Ascending aorta (tissue), 2 donors: ENCODE data around the gene NEK10. TPM values are rescaled to one million over a fixed set of nuclear protein-coding genes. Genes with fewer than 3 reads are reported as not detected.

Experiments
- DNase-seq, 2 donors: peaks; one replicate each; pipeline ENCODE4 v3.0.0-alpha.2; 2019; ENCODE audit warnings: low spot score in 2 of 2
- H3K27ac ChIP-seq, 2 donors: fragments of 200-600 bp; sonication (generic); one replicate each; pipeline ENCODE4 v1.5.1; 2016 to 2017; ENCODE audit warnings: mild to moderate bottlenecking in 1 of 2
- H3K27me3 ChIP-seq: fragments of 200-600 bp; sonication (generic); one replicate; pipeline ENCODE4 v1.5.1; 2017
- H3K36me3 ChIP-seq, 2 donors: fragments of 200-600 bp; sonication (generic); one replicate each; pipeline ENCODE4 v1.5.1; 2016
- H3K4me1 ChIP-seq, 2 donors: fragments of 200-600 bp; sonication (generic); one replicate each; pipeline ENCODE4 v1.5.1; 2016 to 2017; ENCODE audit warnings: mild to moderate bottlenecking in 1 of 2
- H3K4me3 ChIP-seq, 2 donors: fragments of 200-600 bp; sonication (generic); one replicate each; pipeline ENCODE4 v1.5.1; 2016 to 2017; ENCODE audit warnings: mild to moderate bottlenecking in 1 of 2
- H3K9me3 ChIP-seq, 2 donors: fragments of 200-600 bp; sonication (generic); one replicate each; pipeline ENCODE4 v1.5.1; 2016
- intact Hi-C: fragments of 100-400 bp; cut with DNase I; formaldehyde crosslinking; loops from one replicate; pipeline ENCODE4 v1.15.1; 2023
- total RNA-seq: library from RNA; depleted of rRNA; stranded (reverse); fragments of >200 nt; gene quantifications from one replicate; pipeline ENCODE4 v1.1.0, GENCODE V29; 2016
- TF ChIP-seq, protein P1 (sequence below), 3 experiments: fragments of 200-600 bp in 2 of 3; fragments of 450-650 bp in 1 of 3; sonication (generic) in 2 of 3; IDR thresholded peaks; one replicate each; pipeline ENCODE4 v1.5.1; 2016 to 2019; ENCODE audit warnings: antibody characterized with exemption in 3 of 3, mild to moderate bottlenecking in 1 of 3, moderate library complexity in 1 of 3

Gene NEK10
- total RNA-seq, 1 donor from 2014 or later: not detected

DNA sequence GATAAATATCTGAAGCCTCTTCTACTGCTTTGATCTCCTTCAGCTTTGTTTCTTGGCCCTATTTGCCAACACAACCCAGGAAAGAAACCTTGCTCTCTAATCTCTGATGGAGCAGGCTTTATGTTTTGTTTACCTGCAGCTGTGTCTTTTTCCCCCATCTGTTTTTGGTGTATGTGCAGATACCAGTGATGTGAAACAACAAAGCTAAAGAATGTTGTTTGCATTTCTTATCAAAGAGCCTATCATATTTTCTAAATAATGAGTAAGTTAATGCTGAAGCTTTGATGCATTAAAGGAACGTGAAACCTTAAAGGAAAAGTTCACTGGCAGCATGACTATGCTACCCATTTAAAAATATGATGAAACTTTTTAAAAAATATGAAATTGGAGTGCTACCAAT, 238.4 kb downstream of the NEK10 start:
- intact Hi-C loops: loop anchor here (5.0 to 10.0 kb wide), 3 partner anchors 122 to 552 kb away; no protein-coding TSS in a partner anchor
- TF ChIP-seq, protein P1, sequence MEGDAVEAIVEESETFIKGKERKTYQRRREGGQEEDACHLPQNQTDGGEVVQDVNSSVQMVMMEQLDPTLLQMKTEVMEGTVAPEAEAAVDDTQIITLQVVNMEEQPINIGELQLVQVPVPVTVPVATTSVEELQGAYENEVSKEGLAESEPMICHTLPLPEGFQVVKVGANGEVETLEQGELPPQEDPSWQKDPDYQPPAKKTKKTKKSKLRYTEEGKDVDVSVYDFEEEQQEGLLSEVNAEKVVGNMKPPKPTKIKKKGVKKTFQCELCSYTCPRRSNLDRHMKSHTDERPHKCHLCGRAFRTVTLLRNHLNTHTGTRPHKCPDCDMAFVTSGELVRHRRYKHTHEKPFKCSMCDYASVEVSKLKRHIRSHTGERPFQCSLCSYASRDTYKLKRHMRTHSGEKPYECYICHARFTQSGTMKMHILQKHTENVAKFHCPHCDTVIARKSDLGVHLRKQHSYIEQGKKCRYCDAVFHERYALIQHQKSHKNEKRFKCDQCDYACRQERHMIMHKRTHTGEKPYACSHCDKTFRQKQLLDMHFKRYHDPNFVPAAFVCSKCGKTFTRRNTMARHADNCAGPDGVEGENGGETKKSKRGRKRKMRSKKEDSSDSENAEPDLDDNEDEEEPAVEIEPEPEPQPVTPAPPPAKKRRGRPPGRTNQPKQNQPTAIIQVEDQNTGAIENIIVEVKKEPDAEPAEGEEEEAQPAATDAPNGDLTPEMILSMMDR (IDR thresholded peaks at IDR 0.05): no peak

DNA sequence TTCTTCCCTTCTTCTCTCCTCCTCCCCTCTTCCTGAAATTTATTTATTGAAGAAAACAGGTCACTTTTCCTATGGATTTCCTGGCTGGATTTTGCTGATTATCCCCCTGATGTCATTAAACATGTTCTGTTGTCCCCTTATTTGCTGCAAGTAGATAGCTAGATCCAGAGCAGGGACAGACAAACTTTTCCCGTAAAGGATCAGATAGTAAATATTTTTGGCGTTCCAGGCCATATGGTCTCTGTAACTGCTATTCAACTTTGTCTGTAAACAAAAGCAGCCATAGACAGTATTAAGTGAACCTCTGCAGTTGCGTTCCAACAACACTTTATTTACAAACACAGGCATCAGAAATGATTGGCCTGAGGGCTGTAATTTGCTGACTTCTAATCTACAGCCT, 241.3 kb downstream of the NEK10 start:
- Histone ChIP-seq H3K4me1 (no peaks in the 10 kb centered on the region), H3K36me3 (no peaks in the 10 kb centered on the region), H3K27me3 (no peaks in the 10 kb centered on the region), H3K27ac (no peak overlapping the region), H3K9me3 (no peaks in the 10 kb centered on the region), H3K4me3 (no peak overlapping the region)
- no peak for DNase-seq
- TF ChIP-seq, protein P1 (IDR thresholded peaks at IDR 0.05): no peak
- intact Hi-C loops: no loop called here

More for the DNA sequence above, 238.4 kb downstream of the NEK10 start:
- Histone ChIP-seq H3K27me3 (no peaks in the 10 kb centered on the region), H3K36me3 (no peaks in the 10 kb centered on the region), H3K4me1 (no peaks in the 10 kb centered on the region), H3K4me3 (no peak overlapping the region), H3K27ac (no peak overlapping the region), H3K9me3 (no peaks in the 10 kb centered on the region)
- no peak for DNase-seq

DNA sequence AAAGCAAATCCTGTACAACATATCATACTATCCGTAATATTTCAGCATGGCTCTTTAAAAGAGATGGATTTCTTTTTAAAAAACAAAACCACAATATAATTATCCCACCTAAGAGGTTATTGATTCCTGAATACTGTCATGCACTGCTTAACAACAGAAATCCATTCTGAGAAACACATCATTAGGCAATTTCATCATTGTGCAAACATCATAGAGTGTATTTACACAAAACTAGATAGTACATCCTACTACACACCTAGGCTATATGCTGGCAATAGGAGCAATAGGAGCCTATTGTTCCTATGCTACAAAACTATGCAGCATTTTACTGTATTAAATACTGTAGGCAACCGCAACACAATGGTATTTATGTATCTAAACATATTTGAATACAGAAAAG, 242.0 kb downstream of the NEK10 start:
- Histone ChIP-seq H3K4me3 (no peak overlapping the region), H3K4me1 (no peaks in the 10 kb centered on the region), H3K36me3 (no peaks in the 10 kb centered on the region), H3K27ac (no peak overlapping the region), H3K27me3 (no peaks in the 10 kb centered on the region), H3K9me3 (no peaks in the 10 kb centered on the region)
- TF ChIP-seq, protein P1 (IDR thresholded peaks at IDR 0.05): no peak
- DNase-seq: no peak
- intact Hi-C loops: no loop called here

DNA sequence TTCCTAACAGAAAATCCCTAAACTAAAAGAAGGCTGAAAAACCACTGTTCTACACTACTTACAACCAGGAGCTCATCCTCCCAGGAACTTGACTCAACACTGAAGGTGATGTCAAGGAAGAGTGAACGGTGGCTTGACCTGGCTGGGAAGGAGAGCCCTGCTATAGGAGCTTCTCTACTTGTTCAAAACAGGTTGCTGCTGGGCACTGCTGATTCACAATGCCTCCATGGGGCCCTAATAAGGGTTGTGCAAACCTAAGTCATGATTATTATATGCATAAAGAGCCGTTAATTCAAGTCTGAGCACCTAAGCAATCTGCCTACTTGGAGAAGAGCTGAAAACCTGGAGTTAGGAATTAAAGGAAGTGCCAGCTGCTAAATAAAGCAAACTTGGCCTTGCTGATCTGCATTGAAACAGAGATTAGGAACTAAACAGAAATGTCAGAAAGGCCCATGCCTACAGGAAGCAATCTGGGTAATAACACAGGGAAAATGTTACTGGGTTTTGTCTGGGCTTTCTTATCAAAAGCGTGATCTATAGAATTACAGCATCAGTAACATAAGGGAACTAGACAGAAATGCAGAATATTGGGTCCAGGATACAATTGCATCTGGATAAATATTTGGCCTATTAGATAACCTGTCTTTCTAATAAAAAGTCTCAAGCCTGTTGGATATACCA, 243.2 kb downstream of the NEK10 start:
- H3K27ac ChIP-seq: no peak overlapping the region
- intact Hi-C loops: no loop called here
- H3K27me3 ChIP-seq: no peaks in the 10 kb centered on the region
- no peaks in the 10 kb centered on the region for H3K36me3 ChIP-seq
- TF ChIP-seq, protein P1 (IDR thresholded peaks at IDR 0.05): no peak
- H3K4me1 ChIP-seq: no peaks in the 10 kb centered on the region
- H3K9me3 ChIP-seq: no peaks in the 10 kb centered on the region
- H3K4me3 ChIP-seq: no peak overlapping the region
- DNase-seq: no peak

DNA sequence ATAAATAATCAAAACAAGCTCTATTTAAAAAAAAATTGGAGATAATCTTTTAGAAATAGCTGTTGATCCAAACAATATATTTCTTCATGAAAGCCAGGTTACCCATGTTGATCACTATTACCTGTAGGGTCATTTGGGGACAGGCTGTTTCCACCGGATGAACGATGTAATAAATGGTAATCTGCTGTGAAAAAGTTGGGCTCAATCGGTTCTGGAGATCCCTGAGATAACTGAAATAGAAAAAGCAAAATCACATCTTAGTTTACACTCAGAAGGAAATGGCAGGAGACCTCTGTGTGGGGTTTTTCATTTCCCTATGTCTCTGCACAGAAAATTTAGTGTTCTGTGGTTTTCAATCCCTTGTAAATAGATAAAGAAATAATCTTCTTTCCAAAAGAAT, 249.5 kb downstream of the NEK10 start:
- TF ChIP-seq, protein P1 (IDR thresholded peaks at IDR 0.05): no peak
- no peaks in the 10 kb centered on the region for H3K4me1 ChIP-seq
- no peak for DNase-seq
- no peaks in the 10 kb centered on the region for H3K36me3 ChIP-seq
- H3K27me3 ChIP-seq: no peaks in the 10 kb centered on the region
- no peaks in the 10 kb centered on the region for H3K9me3 ChIP-seq
- intact Hi-C loops: no loop called here
- H3K4me3 ChIP-seq: no peak overlapping the region
- no peak overlapping the region for H3K27ac ChIP-seq
